C4-2B (cell line): Measurements from ENCODE around the gene USP32.

Experiments
- CTCF ChIP-seq: fragments of 450-650 bp; conservative IDR thresholded peaks from 2 replicates; pipeline ENCODE4 v1.5.1; 2017; ENCODE audit warnings: mild to moderate bottlenecking
- ZFX ChIP-seq: fragments of 450-650 bp; IDR thresholded peaks from 2 replicates; pipeline ENCODE4 v1.6.1; 2017

DNA sequence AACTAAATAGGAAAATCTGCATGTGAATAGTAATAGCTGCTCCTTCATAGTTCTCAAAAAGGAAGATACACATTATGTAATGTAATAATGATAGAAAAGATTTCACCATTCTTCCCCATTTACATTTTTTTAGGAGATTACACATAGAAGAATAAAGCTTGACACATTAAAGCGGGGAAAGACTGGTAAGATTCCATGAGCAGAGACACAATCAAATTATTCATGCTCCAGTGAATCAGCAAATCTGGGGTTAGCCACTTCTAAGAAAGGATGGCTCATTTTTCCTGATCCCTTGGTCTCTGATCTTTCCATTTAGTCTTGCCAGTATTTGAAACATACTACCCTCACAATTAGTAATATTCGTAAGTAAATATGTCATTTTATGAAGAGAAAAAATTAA, 160.2 kb downstream of the USP32 start:
- TF ChIP-seq CTCF (no peak), ZFX (no peak)
